ENCODE measurements around the gene ABHD17A.

The ABHD17A gene

GRCh38 chr19:1847684-1848398 lies 37.5 kb downstream of the ABHD17A start:
- TF ChIP-seq, protein P1, sequence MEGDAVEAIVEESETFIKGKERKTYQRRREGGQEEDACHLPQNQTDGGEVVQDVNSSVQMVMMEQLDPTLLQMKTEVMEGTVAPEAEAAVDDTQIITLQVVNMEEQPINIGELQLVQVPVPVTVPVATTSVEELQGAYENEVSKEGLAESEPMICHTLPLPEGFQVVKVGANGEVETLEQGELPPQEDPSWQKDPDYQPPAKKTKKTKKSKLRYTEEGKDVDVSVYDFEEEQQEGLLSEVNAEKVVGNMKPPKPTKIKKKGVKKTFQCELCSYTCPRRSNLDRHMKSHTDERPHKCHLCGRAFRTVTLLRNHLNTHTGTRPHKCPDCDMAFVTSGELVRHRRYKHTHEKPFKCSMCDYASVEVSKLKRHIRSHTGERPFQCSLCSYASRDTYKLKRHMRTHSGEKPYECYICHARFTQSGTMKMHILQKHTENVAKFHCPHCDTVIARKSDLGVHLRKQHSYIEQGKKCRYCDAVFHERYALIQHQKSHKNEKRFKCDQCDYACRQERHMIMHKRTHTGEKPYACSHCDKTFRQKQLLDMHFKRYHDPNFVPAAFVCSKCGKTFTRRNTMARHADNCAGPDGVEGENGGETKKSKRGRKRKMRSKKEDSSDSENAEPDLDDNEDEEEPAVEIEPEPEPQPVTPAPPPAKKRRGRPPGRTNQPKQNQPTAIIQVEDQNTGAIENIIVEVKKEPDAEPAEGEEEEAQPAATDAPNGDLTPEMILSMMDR (IDR thresholded peaks at IDR 0.05; ENCODE audit: control insufficient read depth, insufficient read depth, low read depth, low read length, missing control alignments), result no peak
- peak overlapping the region; percentile 97 for H3K4me3 ChIP-seq (ENCODE audit: control insufficient read depth, low read depth, low read length)
- no peak for DNase-seq (ENCODE audit: low read depth)

DNA sequence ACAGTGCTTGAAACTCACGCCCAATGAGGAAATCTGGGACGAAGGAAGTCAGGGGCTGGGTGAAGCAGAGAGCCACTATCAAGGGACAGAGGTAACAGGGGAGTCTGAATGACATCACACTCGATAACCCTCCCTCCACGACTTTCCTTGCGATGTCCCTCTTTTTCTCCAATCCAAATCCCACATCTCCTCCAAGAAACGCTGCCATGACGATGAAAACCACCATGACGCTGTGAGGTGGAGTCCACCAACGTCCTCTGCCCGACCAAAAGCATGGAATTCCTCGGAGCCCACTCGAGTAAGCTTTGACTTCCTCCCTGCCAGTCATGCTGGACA lies 38.0 kb downstream of the ABHD17A start:
- DNase-seq (ENCODE audit: low read depth), result no peak
- H3K4me3 ChIP-seq (ENCODE audit: control insufficient read depth, low read depth, low read length), result peak overlapping the region; percentile 97
- TF ChIP-seq, protein P1 (IDR thresholded peaks at IDR 0.05; ENCODE audit: control insufficient read depth, insufficient read depth, low read depth, low read length, missing control alignments), result no peak

DNA sequence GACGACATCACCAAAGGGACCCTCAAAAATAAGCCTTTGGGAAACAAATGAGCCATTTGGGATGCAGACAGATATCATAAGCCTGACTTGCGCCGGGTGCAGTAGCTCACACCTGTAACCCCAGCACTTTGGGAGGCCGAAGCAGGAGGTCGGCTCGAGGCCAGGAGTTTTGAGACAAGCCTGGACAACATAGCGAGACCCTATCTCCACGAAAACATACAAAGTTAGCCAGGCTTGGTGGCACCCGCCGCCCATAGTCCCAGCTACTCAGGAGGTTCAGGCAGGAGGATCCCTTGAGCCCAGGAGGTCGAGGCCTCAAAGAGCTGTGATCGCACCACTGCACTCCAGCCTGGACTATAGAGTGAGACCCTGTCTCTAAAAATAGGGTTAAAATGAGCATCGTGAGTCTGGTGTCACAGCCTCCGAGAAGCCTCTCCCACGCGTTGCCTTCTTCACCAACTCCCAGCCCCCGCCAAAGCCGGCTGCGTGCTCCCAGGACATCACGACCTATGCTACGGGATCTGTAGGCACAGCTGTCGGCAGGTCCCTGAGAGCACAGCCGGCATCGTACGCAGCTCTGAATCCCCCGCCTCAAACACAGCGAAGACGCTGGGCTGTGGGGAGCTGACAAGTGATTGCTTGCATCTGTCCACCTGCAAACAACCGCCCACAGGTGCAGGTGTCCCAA lies 38.6 kb downstream of the ABHD17A start:
- no peak for DNase-seq (ENCODE audit: low read depth)
- TF ChIP-seq, protein P1 (IDR thresholded peaks at IDR 0.05; ENCODE audit: control insufficient read depth, insufficient read depth, low read depth, low read length, missing control alignments), result no peak
- H3K4me3 ChIP-seq (ENCODE audit: control insufficient read depth, low read depth, low read length), result peak overlapping the region; percentile 97

DNA sequence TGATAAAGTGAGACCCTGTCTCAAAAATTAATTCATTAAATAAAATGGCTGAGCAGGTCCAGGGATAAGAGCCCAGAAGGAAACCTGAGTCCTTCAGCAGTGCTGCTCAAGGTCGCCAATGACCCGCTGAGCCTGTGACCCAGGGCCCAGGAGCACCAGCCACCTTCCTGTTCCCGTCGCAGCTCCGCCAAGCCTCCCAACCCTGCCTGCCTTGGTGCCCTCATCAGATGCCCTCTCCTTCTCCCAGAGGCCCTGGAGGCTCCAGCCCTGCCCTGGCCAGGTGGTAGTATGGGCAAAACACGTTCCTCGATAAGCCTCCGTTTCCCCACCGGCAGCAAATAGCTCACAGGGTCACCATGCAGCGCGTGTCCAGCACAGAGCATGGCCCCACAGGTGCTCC lies 39.7 kb downstream of the ABHD17A start:
- no peak overlapping the region for H3K4me3 ChIP-seq (ENCODE audit: control insufficient read depth, low read depth, low read length)
- DNase-seq (ENCODE audit: low read depth), result no peak
- TF ChIP-seq, protein P1 (IDR thresholded peaks at IDR 0.05; ENCODE audit: control insufficient read depth, insufficient read depth, low read depth, low read length, missing control alignments), result no peak

DNA sequence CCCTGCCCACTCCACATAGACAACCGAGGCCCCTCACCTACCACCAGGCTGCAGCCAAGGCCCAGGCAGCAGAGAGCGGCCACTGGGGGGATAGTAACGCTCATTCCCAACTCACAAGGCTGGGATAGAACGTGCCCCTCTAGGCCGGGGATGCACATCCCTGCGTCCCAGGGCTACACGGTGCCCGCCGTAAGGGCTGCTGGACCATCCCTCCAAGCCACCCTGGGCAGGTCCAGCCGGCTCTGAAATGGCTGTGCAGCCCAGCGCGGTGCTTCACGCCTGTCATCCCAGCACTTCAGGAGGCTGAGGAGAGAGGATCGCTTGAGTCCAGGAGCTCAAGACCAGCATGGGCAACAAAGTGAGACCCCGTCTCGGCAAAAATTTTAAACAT lies 40.2 kb downstream of the ABHD17A start:
- TF ChIP-seq, protein P1 (IDR thresholded peaks at IDR 0.05; ENCODE audit: control insufficient read depth, insufficient read depth, low read depth, low read length, missing control alignments), result no peak
- no peak overlapping the region for H3K4me3 ChIP-seq (ENCODE audit: control insufficient read depth, low read depth, low read length)
- no peak for DNase-seq (ENCODE audit: low read depth)

- DNase-seq (ENCODE audit: low read depth), result no peak
- TF ChIP-seq, protein P1 (IDR thresholded peaks at IDR 0.05; ENCODE audit: control insufficient read depth, insufficient read depth, low read depth, low read length, missing control alignments), result no peak
- H3K4me3 ChIP-seq (ENCODE audit: control insufficient read depth, low read depth, low read length), result no peak overlapping the region
Observed at GRCh38 chr19:1844513-1845124, 40.7 kb downstream of the ABHD17A start.
